HG02610 (cell line): ENCODE results near the gene KRTAP17-1.

Experiments
- ATAC-seq: cut with Tn5 transposase; IDR thresholded peaks from one replicate; pipeline ENCODE4 v1.9.1; 2021; ENCODE audit warnings: mild to moderate bottlenecking, moderate library complexity; ENCODE audit not compliant: unreplicated experiment

KRTAP17-1 gene

DNA sequence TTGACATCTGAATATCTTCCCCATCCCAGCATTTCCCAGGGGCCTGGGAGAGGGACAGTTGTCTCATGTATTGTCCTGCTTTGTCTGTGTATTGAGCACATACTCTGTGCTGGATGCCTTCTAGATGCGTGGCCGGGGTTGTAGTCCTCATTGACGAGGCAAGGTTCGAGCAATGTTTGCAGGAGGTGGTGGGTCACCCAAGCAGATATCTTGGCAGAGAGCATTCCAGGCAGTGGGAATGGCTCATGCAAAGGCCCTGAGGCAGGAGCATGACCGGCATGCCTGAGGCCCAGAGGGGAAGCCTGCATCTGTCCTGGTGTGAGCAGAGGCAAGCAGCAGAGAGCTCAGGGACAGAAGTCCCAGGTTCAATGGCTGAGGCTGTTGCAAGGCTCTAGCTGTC is 17.6 kb upstream of the KRTAP17-1 start:
- ATAC-seq, result no peak

DNA sequence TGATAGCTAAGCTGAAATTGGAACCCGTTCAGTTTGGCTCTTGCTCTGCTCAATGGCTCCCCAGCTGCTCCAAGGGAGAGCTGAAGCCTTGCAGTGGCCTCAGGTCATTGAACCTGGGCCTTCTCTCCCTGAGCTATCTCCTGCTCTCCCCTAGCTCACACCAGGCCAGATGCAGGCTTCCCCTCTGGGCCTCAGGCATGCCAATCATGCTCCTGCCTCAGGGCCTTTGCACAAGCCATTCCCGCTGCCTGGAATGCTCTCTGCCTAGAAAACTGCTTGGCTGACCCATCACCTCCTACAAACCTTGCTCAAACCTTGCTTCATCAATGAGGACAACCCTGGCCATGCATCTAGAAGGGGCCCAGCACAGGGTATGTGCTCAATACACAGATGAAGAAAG is 16.7 kb upstream of the KRTAP17-1 start:
- no peak for ATAC-seq

DNA sequence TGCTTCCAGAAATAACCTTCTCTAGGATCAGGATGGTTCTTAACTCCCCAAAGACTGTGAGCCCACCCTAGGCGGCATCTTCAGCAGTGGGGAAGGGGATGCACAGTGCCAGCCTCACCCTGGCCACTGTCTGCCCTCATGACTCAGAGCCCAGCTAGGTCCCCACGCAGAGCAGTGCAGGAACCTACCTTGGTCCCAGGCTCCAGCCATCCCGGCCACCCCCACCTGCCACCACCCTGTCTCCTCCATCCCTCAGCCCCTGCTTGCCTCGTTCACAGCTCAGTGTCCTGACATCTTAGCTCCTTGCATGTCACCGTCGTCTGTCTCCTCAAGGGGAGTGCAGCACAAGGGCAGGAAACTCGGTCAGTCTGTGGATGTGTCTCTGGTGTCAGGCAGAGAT is 16.1 kb upstream of the KRTAP17-1 start:
- ATAC-seq, result no peak

DNA sequence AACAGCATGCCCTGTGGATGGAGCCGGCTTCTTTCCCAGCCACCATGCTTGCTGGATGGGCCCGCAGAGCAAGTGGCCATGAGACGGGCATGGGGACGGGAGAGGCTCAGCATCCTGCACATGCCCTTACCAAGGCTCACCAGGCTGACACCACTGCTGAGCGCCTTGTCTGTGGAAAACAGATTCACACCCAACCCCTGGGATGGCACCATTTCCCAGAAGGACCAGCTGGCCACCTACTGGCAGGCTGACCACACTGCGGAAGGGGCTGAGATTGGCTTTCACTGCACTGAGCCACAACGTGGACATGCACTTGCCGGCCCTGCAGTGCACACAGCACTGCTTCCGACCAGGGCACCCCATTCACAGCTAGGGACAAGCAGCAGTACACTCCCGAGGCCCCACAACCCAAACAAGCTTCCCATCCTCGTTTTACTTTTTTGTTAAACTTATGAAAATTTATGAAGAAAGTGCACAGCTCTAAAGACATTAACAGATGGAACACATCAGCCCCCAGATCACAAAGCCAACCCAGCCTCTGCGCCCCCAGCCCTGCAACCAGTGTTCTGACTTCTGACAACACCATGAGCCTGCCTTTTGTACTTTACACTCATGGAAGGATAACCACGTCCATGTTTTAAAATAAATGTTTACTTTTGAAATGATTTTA is 13.9 kb upstream of the KRTAP17-1 start:
- ATAC-seq, result no peak

DNA sequence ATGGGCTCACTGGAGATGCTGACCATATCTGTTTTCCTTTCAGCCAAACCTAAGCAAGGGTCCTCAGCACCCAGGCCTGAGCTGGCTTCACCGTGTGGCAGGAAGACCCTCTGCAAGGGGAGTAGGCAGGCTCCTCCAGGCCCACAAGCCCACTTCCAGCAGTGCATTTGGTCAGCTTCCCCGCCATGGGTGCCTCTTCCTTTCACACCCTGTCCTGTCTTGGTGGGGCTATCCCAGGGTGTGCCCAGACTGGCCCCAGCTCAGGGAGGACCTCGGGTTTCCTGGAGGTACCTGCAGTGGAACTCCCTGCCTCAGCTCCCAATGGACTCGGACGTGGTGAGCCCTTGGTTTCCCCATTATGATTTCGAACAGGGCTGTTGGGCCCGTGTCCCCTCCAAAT is 12.7 kb upstream of the KRTAP17-1 start:
- no peak for ATAC-seq

DNA sequence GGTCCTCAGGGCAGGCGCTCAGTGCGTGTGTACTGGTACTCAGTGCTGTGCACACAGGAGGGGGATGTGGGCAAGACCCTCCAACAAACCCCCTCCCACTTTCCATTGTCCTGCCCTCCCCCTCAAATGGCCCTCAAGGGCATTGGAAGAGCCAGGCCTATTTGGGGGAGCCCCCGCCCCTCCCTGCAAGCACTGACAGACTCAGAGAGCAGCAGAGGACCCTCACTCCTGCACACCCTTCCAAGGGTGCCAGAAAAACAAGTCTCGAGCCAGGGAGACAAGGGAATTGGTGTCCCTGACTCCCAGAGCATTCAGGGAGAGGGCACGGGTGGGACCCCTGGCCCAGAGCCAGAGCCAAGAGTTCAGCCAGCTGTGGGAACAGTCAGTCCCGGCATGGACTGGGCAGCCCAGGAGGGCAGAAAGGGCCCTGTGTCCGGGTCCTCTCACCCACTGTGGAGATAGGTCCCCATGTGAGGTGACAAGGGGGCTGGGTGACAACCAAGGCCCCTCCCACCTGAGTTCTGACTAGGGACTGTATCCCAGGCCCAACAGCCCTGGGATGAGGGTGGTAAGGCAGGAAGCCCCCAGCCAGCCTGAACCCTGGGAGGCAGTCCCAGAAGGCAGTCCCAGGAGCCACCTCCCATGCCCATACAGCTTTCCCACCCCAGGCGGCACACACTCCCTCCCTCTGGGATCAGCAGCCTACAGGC is 12.1 kb upstream of the KRTAP17-1 start:
- no peak for ATAC-seq

DNA sequence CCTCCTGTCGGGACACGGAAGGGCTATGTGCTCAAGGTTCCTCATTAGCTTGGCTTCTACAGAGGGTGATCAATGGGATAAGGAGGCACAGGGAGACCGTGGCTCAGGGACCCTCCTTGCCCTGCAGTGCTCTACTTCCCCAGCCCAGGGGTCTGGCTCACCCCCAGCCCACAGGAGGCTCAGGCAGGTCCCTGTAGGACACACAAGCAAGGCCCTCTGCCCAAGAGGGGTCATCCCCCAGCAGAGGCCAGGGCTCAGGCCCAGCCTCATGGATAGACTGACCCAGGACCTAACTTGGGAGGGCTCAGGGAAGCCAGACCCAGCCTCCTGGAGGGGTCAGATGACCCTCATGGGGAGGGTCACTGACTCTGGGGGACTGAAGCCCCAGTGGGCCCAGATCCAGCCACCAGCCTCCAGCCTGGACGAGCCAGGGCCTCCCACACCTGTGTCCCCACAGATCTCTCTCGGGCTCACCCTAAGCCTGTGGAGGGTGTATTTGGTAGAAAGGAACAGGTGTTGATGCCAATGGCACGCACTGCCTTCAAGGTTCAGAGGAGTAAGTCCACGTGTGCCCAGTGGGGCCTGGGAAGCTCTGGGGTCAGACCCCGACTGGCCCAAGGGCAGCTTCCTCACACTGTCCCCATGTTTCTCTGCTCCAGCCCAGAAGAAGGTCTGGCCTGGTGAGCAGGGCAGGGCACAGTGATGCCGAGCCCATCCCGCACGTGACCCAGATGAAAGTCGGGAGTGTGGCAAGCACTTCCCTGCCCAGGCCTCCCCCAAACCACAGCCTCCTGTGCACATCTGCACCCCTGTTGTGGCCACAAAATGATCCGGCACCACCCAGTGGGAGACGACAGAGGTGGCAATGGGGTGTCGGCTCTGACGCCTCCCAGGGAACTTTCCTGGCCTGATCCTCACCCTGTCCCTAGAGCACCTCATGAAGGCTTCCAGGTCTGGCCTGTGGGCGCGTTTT is 10.9 kb upstream of the KRTAP17-1 start:
- ATAC-seq, result no peak

DNA sequence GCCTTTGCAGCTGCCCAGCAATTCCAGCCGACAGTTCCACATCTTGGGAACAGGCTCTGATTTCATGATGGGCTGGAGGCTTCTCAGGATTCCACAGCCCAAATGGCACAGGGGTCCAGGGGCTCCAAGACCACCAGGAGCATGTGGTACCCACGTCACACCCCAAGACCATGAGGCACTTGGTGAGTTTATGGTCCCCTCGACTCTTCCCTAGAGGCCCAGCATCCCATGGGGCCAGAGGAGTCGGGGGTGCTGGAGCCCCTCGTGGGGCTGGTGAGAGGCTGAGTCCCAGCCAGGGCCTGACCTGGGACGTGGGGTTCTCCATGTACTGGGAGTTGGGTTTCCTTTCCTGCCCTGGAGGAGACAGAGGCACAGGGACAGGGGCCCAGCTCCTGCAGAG is 10.1 kb upstream of the KRTAP17-1 start:
- no peak for ATAC-seq

DNA sequence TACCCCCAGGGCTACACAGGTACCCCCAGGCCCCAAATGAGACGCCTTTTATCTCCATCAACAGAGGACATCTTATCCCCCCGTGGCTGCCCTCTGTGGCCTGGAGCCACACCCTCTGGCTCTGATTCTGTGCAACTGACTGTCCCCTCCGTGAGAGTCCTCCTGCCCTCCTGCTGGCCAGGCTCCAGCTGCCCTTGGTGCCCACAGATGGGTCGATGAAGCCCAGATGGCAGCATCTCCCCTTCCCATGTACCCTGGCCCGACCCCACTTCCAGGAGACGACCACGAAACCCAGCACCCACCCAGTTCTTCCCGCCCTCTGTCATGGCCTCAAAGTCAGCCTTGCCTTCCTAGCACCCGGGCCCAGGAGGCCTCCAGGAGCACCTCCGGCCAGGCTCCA is 9.6 kb upstream of the KRTAP17-1 start:
- ATAC-seq, result no peak

DNA sequence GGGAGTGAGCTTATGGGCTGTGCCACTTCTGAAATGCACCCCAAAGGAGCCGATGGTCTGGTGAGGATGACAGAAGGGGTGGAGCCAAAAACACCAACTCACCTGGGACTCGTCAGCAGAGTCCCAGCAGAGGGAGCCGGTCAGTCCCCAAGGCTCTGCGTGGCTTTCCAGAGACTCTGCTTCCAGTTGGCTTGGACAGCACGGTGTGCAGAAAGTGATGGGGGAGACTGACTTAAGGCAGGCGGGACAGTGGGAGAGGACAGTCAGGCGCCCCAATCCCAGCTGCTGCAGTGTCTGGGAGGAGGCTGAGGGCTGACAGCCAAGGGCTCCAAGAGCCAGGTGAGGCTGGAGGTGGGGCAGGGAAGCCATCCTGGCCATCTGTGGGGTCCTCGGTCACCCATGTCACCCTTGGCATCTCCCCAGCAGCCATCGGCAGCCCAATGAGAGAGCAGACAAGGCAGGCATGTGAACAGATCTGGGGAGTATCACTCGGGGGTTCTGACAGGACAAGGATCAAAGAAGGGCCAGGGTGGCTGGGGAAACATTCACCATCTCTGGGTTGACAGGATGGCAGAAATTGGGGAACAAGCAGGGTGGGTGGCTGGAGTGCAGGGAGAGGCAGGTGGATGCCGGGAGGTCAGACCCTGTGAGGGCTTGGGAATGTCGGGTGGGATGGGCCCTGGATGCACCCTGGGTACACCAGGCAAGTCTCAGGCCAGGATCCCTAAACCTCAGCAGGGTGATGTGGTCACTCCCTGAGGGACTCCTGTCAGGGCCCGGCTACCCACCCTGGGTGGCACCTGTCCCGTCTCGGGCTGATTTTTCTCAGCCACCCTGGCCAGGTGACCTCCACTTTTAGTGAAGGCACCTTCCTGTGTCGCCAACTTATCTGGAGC is 8.9 kb upstream of the KRTAP17-1 start:
- ATAC-seq, result no peak

DNA sequence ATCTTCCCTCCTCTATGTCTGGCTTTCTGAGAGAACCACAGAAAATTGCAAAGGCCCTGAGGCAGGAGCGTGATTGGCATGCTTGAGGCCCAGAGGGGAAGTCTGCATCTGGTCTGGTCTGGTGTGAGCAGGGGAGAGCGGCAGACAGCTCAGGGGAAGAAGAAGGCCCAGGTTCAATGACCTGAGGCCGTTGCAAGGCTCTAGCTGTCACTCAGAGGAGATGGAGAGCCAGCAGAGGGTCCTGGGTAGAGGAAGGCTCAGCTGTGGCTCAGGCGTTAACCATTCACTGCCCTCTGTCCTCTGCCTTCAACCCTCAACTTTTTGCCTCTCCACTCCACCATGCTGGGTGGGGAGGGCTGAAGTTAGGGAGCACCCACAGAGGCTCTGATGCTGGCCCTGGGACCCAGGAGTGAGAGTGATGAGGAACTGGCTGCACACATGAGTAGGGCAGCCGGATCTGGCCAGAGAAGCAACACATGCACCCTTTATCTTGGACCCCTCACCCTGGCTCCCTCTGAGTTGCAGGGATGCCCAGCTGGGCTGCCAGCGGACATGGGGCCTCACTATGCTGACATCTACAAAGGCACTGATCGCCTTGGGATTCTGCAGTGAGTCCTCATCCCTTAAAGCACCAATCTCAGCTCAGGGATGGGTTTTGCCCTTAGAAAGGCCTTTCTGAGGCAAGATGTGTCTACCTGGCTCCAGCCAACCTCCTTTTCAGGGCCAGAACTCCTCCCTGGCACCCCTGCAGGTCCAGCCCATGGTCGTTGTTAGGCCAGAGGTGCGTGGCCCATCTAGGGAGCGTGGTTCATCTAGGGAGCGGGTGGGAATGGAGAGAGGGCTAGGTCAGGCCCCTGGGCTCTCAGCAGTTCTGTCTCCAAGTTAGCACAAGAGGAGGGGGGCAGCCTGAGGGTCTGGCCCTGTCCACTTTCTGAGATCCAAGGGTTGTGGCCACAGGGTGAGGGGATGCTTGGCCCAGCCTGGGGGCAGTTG is 7.7 kb upstream of the KRTAP17-1 start:
- ATAC-seq, result no peak

DNA sequence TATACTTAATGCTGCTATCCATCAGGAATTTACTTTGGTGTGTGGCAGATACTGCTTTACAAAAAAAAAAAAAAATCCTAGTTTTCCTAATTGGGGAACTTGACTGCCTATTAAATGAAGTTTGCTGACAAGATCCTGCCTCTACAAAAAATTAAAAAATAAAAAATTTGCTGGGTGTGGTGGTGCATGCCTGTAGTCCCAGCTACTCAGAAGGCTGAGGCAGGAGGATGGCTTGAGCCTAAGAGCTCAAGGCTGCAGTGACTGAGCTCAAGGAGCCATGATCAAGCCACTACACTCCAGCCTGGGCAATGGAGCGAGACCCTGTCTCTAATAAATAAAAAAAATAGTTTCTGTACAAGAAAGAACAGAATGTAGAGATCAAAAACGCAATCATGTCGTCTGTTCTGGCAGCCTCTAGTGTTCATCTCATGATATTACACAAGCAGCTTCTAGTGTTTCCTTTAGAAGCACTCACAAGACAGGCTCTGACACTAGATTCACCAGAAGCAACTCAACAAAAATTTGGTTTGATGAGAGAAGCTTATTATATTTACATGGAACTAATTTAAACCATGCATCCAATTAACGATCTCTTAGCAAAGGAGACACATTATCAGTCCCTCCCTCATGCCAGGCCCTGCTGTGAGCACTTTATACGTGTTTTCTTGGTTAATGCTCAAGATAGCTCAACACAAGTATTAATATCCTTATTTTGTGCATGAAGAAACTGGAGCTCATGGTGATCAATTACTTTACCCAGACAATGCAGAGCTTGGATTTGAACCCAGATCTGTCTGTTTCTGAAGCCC is 6.8 kb upstream of the KRTAP17-1 start:
- ATAC-seq, result no peak

DNA sequence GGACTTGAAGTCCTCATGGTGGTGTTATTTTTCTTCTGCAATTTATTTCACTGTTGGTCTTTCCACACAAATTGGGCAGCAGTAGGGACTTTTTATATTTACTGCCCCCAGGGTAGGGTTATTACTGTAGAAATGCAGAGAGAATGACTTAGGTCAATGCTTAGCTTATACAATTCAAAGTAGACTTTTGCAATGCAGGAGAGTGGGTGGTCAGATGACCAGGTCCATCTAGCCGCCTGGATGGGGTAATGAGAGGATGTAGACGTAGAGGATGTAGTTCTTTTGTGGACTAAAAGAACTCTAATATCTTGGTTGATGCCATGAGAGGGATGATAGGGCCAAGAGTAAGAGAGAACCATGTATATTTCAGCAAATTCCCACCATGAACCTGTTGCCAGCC is 2.7 kb upstream of the KRTAP17-1 start:
- ATAC-seq, result no peak

DNA sequence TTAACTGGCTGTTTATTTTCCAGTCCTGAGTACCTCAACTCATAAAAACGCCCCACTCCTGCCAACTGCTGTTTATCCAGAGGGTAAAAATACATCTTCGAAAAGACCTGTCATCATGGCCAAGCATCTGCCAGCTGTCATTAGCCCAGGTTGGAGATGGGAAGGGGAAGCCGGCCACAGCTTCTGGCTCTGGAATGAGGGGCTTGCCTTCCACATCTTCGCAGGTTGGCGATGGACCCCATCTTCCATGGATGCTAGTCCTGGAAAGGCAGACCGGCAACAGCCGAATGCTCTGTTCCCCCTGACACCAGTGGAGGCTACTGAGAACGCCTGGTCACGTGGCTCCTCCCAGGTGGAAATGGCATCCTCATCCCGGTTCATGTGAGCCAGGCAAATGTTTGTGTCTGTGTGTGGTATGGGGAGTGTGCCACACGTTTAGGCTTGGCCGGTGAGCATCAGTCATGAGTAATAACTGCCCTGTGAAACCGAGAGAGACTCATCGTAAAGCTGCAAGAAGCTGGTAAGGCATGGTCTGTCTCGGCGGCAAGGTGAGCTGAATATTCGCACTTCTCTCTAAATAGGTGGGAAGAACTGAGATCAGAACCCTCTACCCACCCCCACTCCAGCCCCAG is 420 bp upstream of the KRTAP17-1 start:
- no peak for ATAC-seq

DNA sequence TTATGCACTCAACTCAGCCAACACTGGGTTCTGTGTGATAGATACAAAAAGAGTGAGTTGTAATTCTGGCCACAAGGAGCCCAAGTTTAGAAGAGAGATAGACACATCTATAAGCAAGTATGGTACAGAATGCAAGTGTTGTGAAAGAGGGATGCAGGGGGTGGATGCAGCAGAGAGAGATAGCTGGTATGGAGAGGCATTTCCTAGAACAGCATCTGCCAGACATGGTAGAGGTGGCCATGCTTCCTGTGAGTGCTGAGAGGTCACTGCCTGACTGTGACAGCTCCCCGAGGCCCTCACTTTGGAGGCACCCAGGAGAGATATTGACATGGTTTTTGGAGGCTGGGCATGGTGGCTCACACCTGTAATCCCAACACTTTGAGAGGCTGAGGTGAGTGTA is 4.4 kb downstream of the KRTAP17-1 start:
- ATAC-seq, result no peak

DNA sequence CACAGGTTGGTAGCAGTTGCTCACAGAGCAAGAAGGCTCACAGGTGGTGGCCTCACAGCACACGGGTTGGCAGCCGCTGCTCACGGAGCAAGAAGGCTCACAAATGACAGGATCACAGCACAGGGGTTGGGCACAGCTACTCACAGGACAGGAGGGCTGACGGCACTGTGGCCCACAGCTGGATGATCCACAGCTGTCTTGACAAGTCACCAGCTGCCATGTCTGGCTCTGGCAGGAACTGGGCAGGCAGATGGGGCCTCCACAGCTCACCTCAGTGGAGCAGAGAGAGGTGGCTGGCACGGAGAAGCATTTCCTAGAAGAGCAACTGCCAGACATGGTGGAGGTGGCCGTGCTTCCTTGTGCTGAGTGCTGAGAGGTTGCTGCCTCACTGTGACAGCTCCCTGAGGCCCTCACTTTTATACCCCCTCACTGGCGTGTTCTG is 6.6 kb downstream of the KRTAP17-1 start, which contains the start of gene KRTAP16-1:
TSS of gene KRTAP16-1 (minus strand) at position 392 of the 442 bp plus-strand sequence. CDS start at position 336, 56 bp downstream.
- no peak for ATAC-seq

DNA sequence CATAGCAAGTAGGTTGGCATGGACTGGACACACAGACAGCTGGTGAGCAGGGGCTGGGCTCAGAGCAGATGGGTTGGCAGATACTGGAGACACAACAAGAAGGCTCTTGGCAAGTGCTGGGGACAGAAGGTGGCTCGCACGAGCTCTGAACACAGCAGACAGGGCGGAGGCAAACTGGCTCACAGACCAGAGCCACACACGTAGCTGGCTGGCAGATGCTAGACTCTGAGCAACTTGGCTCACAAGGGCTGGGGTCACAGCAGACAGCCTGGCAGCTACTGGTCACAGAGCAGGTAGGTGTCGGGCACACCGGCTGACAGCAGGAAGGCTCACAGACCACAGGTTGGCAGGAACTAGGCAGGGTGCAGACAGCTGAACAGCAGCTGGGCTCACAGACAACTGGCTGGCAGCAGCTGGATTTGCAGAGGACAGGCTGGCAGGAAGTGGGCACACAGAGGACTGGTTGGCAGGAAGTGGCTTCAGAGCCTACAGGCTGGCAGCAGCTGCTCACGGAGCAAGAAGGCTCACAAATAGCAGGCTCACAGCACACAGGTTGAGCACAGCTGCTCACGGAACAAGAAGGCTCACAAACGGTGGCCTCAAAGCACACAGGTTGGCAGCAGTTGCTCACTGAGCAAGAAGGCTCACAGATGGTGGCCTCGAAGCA is 7.1 kb downstream of the KRTAP17-1 start:
- no peak for ATAC-seq
